ENCODE measurements around the gene POLR3A. TPM values are rescaled to one million over a fixed set of nuclear protein-coding genes. Genes with fewer than 3 reads are reported as not detected.

POLR3A gene
- polyA plus RNA-seq, 1 donor (not counting 4 experiments of a cell fraction or from before 2014, with no cell fraction given): 15.5 TPM

- no peaks in the 10 kb centered on the region for H3K79me2 ChIP-seq (ENCODE audit: control insufficient read depth, insufficient read depth, low read length)
- FAIRE-seq (no peak), DNase-seq (ENCODE audit: low read depth, low spot score) (no peak)
- H3K9me1 ChIP-seq (ENCODE audit: control insufficient read depth, extremely low read depth, insufficient read depth, low read length): peaks cover 2% of the 10 kb centered on the region
- no peaks in the 10 kb centered on the region for H3K27me3 ChIP-seq (ENCODE audit: control insufficient read depth, extremely low read depth, insufficient read depth, low read length)
- H3K9ac ChIP-seq (ENCODE audit: control insufficient read depth, extremely low read depth, insufficient read depth, low read length): no peak overlapping the region
- H3K9me3 ChIP-seq (ENCODE audit: control insufficient read depth, low read depth, low read length): no peaks in the 10 kb centered on the region
- peaks cover 7 to 11% of the 10 kb centered on the region in 2 experiments for H3K36me3 ChIP-seq (ENCODE audit: control insufficient read depth in 2 of 2, extremely low read depth in 1 of 2, insufficient read depth in 2 of 2, low read length in 2 of 2)
- H4K20me1 ChIP-seq (ENCODE audit: control insufficient read depth, extremely low read depth, insufficient read depth, low read length): peaks cover 15% of the 10 kb centered on the region
- no peak overlapping the region for H2AFZ ChIP-seq (ENCODE audit: control insufficient read depth, low read length)
- dilution Hi-C loops (cut with MboI; ENCODE audit: extremely low pct_ligation_motif_present, low sequenced_read_pairs): no loop called here
- H3K4me1 ChIP-seq (ENCODE audit: control insufficient read depth, extremely low read depth, insufficient read depth, low read length): peaks cover 9% of the 10 kb centered on the region
- H3K27ac ChIP-seq (ENCODE audit: control insufficient read depth, insufficient read depth, low read length): no peak overlapping the region
- H3K4me2 ChIP-seq (ENCODE audit: control insufficient read depth, extremely low read depth, insufficient read depth, low read depth, low read length): no peak overlapping the region
- no peak overlapping the region for H3K4me3 ChIP-seq (ENCODE audit: control insufficient read depth in 2 of 3, extremely low read depth in 1 of 3, insufficient read depth in 2 of 3, low read depth in 1 of 3, low read length in 3 of 3)
- no peak for TF ChIP-seq EZH2 (IDR thresholded peaks at IDR 0.05; ENCODE audit: low read length)
- no peak for TF ChIP-seq CTCF (optimal IDR thresholded peaks at IDR 0.05 in 1 of 3, IDR thresholded peaks at IDR 0.05 in 1 of 3, conservative IDR thresholded peaks at IDR 0.05 in 1 of 3; ENCODE audit: extremely low read depth in 1 of 3, insufficient read depth in 2 of 3, low read length in 3 of 3)
Measured at GRCh38 chr10:78046711-78047269, 17.5 kb upstream of the POLR3A start.

DNA sequence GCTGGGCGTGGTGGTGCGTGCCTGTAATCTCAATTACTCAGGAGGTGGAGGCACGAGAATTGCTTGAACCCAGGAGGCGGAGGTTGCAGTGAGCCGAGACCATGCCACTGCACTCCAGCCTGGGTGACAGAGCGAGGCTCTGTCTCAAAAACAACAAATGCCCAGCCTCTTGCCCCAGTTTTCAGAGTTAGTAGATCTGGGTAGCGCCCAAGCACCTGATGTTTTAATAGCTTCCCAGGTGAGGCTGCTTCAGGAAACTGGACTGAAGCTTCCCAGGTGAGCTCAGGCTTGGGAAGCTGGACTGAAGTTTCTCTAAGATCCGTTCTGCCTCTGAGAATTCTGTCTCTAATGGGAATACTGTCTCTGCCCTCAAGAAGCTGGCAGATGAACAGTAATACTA is 16.5 kb upstream of the POLR3A start:
- Histone ChIP-seq H3K36me3 (ENCODE audit: control insufficient read depth in 2 of 2, extremely low read depth in 1 of 2, insufficient read depth in 2 of 2, low read length in 2 of 2) (peaks cover 16 to 20% of the 10 kb centered on the region in 2 experiments), H2AFZ (ENCODE audit: control insufficient read depth, low read length) (no peak overlapping the region), H3K4me2 (ENCODE audit: control insufficient read depth, extremely low read depth, insufficient read depth, low read depth, low read length) (no peak overlapping the region), H3K27me3 (ENCODE audit: control insufficient read depth, extremely low read depth, insufficient read depth, low read length) (no peaks in the 10 kb centered on the region), H4K20me1 (ENCODE audit: control insufficient read depth, extremely low read depth, insufficient read depth, low read length) (peaks cover 24% of the 10 kb centered on the region), H3K9me3 (ENCODE audit: control insufficient read depth, low read depth, low read length) (no peaks in the 10 kb centered on the region), H3K27ac (ENCODE audit: control insufficient read depth, insufficient read depth, low read length) (no peak overlapping the region), H3K9me1 (ENCODE audit: control insufficient read depth, extremely low read depth, insufficient read depth, low read length) (peaks cover 5% of the 10 kb centered on the region), H3K79me2 (ENCODE audit: control insufficient read depth, insufficient read depth, low read length) (peaks cover 6% of the 10 kb centered on the region), H3K4me1 (ENCODE audit: control insufficient read depth, extremely low read depth, insufficient read depth, low read length) (peaks cover 9% of the 10 kb centered on the region), H3K4me3 (ENCODE audit: control insufficient read depth in 2 of 3, extremely low read depth in 1 of 3, insufficient read depth in 2 of 3, low read depth in 1 of 3, low read length in 3 of 3) (no peak overlapping the region), H3K9ac (ENCODE audit: control insufficient read depth, extremely low read depth, insufficient read depth, low read length) (no peak overlapping the region)
- TF ChIP-seq CTCF (optimal IDR thresholded peaks at IDR 0.05 in 1 of 3, IDR thresholded peaks at IDR 0.05 in 1 of 3, conservative IDR thresholded peaks at IDR 0.05 in 1 of 3; ENCODE audit: extremely low read depth in 1 of 3, insufficient read depth in 2 of 3, low read length in 3 of 3) (no peak), EZH2 (IDR thresholded peaks at IDR 0.05; ENCODE audit: low read length) (no peak)
- dilution Hi-C loops (cut with MboI; ENCODE audit: extremely low pct_ligation_motif_present, low sequenced_read_pairs): no loop called here
- DNase-seq (ENCODE audit: low read depth, low spot score) (no peak), FAIRE-seq (no peak)

All from keratinocyte (primary cell).